Neural cell (in vitro differentiated cells): ENCODE results near the gene SBNO2. TPM values are rescaled to one million over a fixed set of nuclear protein-coding genes. Genes with fewer than 3 reads are reported as not detected.

Experiments used
- H2AFZ ChIP-seq: fragments of 200-600, 300-800 bp; sonication (generic), shearing (Covaris generic); 2 replicates; pipeline ENCODE4 v1.6.0; 2014; ENCODE audit warnings: low read depth, mild to moderate bottlenecking, antibody characterized with exemption, low read length, moderate library complexity
- H3F3A ChIP-seq: fragments of 200-600 bp; shearing (Covaris generic); 2 replicates; pipeline ENCODE4 v1.6.1; 2016; ENCODE audit warnings: mild to moderate bottlenecking, moderate library complexity, mixed read lengths, antibody characterized with exemption, low read length; ENCODE audit not compliant: insufficient read depth, poor library complexity, severe bottlenecking
- H3K27ac ChIP-seq: fragments of 200-600, 300-800 bp; sonication (generic), shearing (Covaris generic); 2 replicates; pipeline ENCODE4 v1.5.1; 2014; ENCODE audit warnings: mild to moderate bottlenecking, low read length, moderate library complexity
- H3K27me3 ChIP-seq: fragments of 300-800, 200-600 bp; sonication (generic), shearing (Covaris generic); 2 replicates; pipeline ENCODE4 v1.6.0; 2014; ENCODE audit warnings: mild to moderate bottlenecking, low read depth, low read length, moderate library complexity; ENCODE audit not compliant: insufficient read depth
- H3K36me3 ChIP-seq: fragments of 300-800, 200-600 bp; sonication (generic), shearing (Covaris generic); 2 replicates; pipeline ENCODE4 v1.5.1; 2014; ENCODE audit warnings: mild to moderate bottlenecking, antibody characterized with exemption, low read length, moderate library complexity; ENCODE audit not compliant: insufficient read depth
- H3K4me2 ChIP-seq: fragments of 300-800, 200-600 bp; sonication (generic), shearing (Covaris generic); 2 replicates; pipeline ENCODE4 v1.6.0; 2014; ENCODE audit warnings: mild to moderate bottlenecking, low read length
- H3K4me3 ChIP-seq: fragments of 300-800, 200-600 bp; sonication (generic), shearing (Covaris generic); 2 replicates; pipeline ENCODE4 v1.5.1; 2014; ENCODE audit warnings: mild to moderate bottlenecking, low read length, moderate library complexity
- H3K79me2 ChIP-seq: fragments of 200-600 bp; shearing (Covaris generic); replicated peaks from 2 replicates; pipeline ENCODE4 v1.6.0; 2014; ENCODE audit warnings: mild to moderate bottlenecking, low read length, moderate library complexity; ENCODE audit not compliant: insufficient read depth
- H3K9ac ChIP-seq: fragments of 300-800, 200-600 bp; sonication (generic), shearing (Covaris generic); 2 replicates; pipeline ENCODE4 v1.6.1; 2016; ENCODE audit warnings: mild to moderate bottlenecking, low read length, mixed read lengths
- H3K9me2 ChIP-seq: fragments of 200-600 bp; shearing (Covaris generic); 2 replicates; pipeline ENCODE4 v1.6.1; 2016; ENCODE audit warnings: mild to moderate bottlenecking, low read length, mixed read lengths; ENCODE audit not compliant: insufficient read depth
- H3K9me3 ChIP-seq: fragments of 200-600, 300-800 bp; sonication (generic), shearing (Covaris generic); 2 replicates; pipeline ENCODE4 v1.6.1; 2016; ENCODE audit warnings: mild to moderate bottlenecking, mixed run types, low read length, moderate library complexity, mixed read lengths
- H4K20me1 ChIP-seq: fragments of 200-600 bp; shearing (Covaris generic); 2 replicates; pipeline ENCODE4 v1.6.1; 2016; ENCODE audit warnings: mild to moderate bottlenecking, mixed run types; ENCODE audit not compliant: insufficient read depth
- EP300 ChIP-seq: fragments of 450-650 bp; conservative IDR thresholded peaks from 2 replicates; pipeline ENCODE4 v1.6.1; 2014; ENCODE audit warnings: antibody characterized with exemption, mild to moderate bottlenecking, moderate library complexity; ENCODE audit not compliant: poor library complexity, severe bottlenecking
- EZH2 ChIP-seq: fragments of 200-600, 300-800 bp; shearing (Covaris generic), sonication (generic); IDR thresholded peaks from 2 replicates; pipeline ENCODE4 v1.6.1; 2014; ENCODE audit warnings: antibody characterized with exemption, low read length, borderline replicate concordance, mild to moderate bottlenecking; ENCODE audit not compliant: insufficient read depth, poor library complexity, severe bottlenecking
- MXI1 ChIP-seq: fragments of 450-650 bp; conservative IDR thresholded peaks from 2 replicates; pipeline ENCODE4 v1.6.1; 2014; ENCODE audit warnings: antibody characterized with exemption, mild to moderate bottlenecking; ENCODE audit not compliant: poor library complexity, severe bottlenecking
- POLR2AphosphoS5 ChIP-seq: IDR thresholded peaks from 2 replicates; pipeline ENCODE4 v1.6.1; 2012
- RAD21 ChIP-seq: fragments of 450-650 bp; conservative IDR thresholded peaks from 2 replicates; pipeline ENCODE4 v1.6.1; 2014; ENCODE audit warnings: antibody characterized with exemption, mild to moderate bottlenecking, moderate library complexity
- SMC3 ChIP-seq: fragments of 450-650 bp; conservative IDR thresholded peaks from 2 replicates; pipeline ENCODE4 v1.6.1; 2014; ENCODE audit warnings: antibody characterized with exemption, mild to moderate bottlenecking, moderate library complexity; ENCODE audit not compliant: poor library complexity
- TAF1 ChIP-seq: IDR thresholded peaks from 2 replicates; pipeline ENCODE4 v1.6.1; 2012; ENCODE audit warnings: low read depth
- polyA plus RNA-seq: library from polyadenylated mRNA; depleted of rRNA; stranded (reverse); fragments of >200 nt; gene quantifications from 2 replicates; pipeline ENCODE4 v1.2.3, GENCODE V29; 2014
- TF ChIP-seq, protein P1 (sequence below): IDR thresholded peaks from 2 replicates; pipeline ENCODE4 v1.6.1; 2012; ENCODE audit warnings: borderline replicate concordance
- TF ChIP-seq, protein P2 (sequence below): fragments of 450-650 bp; IDR thresholded peaks from 2 replicates; pipeline ENCODE4 v1.5.1; 2014; ENCODE audit warnings: antibody characterized with exemption, mild to moderate bottlenecking, moderate library complexity; ENCODE audit not compliant: poor library complexity, severe bottlenecking

SBNO2 gene
- polyA plus RNA-seq, 1 donor from 2014 or later, result 4.8 TPM

DNA sequence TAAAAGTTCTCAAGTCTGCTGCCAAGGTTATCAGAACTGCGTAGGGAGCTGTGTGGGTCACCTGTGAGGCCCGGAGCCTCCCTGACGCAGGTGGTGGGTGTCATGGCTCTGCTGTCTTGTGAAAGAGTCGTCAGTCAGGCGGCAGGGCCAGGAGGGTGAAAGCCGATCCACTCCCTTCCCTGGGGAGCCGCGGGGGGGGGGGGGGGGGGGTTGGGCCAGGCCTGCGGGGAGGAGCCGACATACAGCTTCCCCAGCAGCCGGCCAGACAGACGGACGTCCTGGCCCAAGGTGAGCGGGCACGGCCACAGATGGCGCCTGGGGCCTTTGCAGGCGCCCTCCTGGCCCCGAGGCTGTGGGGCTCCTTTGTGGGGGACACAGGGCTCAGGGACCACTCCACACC is 12.4 kb downstream of the SBNO2 start:
- Histone ChIP-seq H3K9ac (no peak overlapping the region), H3K4me2 (no peak overlapping the region), H3K9me3 (no peaks in the 10 kb centered on the region), H4K20me1 (no peaks in the 10 kb centered on the region), H3K36me3 (peaks cover 2% of the 10 kb centered on the region), H3K9me2 (no peaks in the 10 kb centered on the region), H3K27ac (no peak overlapping the region), H2AFZ (no peak overlapping the region), H3F3A (no peaks in the 10 kb centered on the region), H3K79me2 (no peaks in the 10 kb centered on the region), H3K27me3 (no peaks in the 10 kb centered on the region), H3K4me3 (no peak overlapping the region)
- TF ChIP-seq, protein P1, sequence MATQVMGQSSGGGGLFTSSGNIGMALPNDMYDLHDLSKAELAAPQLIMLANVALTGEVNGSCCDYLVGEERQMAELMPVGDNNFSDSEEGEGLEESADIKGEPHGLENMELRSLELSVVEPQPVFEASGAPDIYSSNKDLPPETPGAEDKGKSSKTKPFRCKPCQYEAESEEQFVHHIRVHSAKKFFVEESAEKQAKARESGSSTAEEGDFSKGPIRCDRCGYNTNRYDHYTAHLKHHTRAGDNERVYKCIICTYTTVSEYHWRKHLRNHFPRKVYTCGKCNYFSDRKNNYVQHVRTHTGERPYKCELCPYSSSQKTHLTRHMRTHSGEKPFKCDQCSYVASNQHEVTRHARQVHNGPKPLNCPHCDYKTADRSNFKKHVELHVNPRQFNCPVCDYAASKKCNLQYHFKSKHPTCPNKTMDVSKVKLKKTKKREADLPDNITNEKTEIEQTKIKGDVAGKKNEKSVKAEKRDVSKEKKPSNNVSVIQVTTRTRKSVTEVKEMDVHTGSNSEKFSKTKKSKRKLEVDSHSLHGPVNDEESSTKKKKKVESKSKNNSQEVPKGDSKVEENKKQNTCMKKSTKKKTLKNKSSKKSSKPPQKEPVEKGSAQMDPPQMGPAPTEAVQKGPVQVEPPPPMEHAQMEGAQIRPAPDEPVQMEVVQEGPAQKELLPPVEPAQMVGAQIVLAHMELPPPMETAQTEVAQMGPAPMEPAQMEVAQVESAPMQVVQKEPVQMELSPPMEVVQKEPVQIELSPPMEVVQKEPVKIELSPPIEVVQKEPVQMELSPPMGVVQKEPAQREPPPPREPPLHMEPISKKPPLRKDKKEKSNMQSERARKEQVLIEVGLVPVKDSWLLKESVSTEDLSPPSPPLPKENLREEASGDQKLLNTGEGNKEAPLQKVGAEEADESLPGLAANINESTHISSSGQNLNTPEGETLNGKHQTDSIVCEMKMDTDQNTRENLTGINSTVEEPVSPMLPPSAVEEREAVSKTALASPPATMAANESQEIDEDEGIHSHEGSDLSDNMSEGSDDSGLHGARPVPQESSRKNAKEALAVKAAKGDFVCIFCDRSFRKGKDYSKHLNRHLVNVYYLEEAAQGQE, result no peak
- TF ChIP-seq RAD21 (no peak), MXI1 (no peak), EP300 (no peak), SMC3 (no peak), TAF1 (no peak)
- TF ChIP-seq, protein P2, sequence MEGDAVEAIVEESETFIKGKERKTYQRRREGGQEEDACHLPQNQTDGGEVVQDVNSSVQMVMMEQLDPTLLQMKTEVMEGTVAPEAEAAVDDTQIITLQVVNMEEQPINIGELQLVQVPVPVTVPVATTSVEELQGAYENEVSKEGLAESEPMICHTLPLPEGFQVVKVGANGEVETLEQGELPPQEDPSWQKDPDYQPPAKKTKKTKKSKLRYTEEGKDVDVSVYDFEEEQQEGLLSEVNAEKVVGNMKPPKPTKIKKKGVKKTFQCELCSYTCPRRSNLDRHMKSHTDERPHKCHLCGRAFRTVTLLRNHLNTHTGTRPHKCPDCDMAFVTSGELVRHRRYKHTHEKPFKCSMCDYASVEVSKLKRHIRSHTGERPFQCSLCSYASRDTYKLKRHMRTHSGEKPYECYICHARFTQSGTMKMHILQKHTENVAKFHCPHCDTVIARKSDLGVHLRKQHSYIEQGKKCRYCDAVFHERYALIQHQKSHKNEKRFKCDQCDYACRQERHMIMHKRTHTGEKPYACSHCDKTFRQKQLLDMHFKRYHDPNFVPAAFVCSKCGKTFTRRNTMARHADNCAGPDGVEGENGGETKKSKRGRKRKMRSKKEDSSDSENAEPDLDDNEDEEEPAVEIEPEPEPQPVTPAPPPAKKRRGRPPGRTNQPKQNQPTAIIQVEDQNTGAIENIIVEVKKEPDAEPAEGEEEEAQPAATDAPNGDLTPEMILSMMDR, result no peak

DNA sequence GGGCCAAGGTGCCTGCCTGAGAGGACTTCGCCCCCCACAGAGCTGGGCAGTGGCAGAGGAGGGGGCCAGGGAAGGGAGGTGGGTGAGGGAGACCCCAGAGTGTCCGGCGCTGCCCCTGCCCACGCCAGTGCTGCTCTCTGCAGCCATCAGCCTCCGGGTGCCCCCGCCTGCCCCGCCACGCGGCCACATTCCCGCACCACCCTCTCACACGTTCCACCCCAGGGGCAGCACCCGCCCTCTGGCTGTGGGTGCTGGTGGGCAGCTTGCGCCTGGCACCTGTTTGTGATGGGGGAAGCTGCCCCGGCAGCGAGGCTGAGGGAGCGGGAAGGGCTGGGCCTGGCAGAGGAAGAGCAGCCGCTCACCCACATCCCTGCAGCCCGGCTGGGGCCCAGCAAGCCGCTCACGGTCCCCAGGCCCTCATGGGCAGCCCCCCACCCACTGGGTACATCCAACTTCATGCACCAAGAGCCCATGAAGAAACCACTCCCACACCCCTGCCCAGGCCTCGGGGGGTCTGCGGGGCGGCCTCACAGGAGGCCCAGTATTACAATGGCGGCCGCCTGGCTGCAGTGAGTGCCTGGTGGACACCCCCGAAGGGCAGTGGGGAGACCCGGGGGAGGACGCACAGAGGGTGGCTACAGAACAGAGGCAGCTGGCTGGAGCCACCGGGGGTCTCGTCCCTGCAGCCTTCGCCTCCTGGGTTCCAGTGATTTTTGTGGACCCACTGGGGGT is 14.0 kb downstream of the SBNO2 start:
- Histone ChIP-seq H3K4me2 (no peak overlapping the region), H4K20me1 (no peaks in the 10 kb centered on the region), H2AFZ (no peak overlapping the region), H3K27ac (no peak overlapping the region), H3F3A (no peaks in the 10 kb centered on the region), H3K4me3 (no peak overlapping the region), H3K27me3 (no peaks in the 10 kb centered on the region), H3K9ac (no peak overlapping the region), H3K9me2 (no peaks in the 10 kb centered on the region), H3K36me3 (no peaks in the 10 kb centered on the region), H3K79me2 (no peaks in the 10 kb centered on the region), H3K9me3 (no peaks in the 10 kb centered on the region)
- no peak for TF ChIP-seq TAF1
- TF ChIP-seq SMC3, result no peak
- TF ChIP-seq EP300, result no peak
- no peak for TF ChIP-seq RAD21
- TF ChIP-seq, protein P2, result no peak
- TF ChIP-seq, protein P1, result no peak
- TF ChIP-seq POLR2AphosphoS5, result no peak
- no peak for TF ChIP-seq MXI1
- no peak for TF ChIP-seq EZH2
